NCI-H1048 (cell line): ENCODE data around the gene PCGF1.

ENCODE experiments used
- DNase-seq: peaks from one replicate; lab custom pipeline; 2025; lab: John Stamatoyannopoulos, UW

PCGF1 gene

DNA sequence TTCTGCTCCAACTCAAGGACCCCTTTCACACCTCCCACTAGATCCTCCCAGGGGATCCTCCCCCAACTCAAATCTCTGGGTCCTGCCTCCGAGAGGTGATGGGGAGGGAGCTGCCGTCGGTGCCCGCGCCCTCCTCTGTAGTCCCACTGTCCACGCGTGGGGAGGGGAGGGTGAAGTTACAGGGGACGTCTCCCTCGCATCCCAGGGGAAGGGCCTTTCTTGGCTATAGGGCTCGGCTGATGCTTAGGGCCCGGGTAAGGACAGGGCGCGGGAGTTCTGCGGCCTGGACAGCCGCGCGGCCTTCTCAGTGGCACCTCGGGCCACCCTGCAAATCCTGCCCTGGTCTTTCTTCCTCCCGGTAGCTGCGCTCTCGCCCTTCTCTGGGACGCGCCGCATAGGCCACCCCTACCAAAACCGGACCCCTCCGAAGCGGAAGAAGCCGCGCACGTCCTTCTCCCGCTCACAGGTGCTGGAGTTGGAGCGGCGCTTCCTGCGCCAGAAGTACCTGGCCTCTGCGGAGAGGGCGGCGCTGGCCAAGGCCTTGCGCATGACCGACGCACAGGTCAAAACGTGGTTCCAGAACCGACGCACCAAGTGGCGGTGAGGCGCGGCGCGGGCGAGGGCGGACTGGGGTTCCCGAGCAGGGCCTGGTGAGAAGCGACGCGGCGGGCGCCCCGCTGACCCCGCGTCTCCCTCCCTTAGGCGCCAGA, 7.9 kb upstream of the PCGF1 start:
- no peak for DNase-seq

DNA sequence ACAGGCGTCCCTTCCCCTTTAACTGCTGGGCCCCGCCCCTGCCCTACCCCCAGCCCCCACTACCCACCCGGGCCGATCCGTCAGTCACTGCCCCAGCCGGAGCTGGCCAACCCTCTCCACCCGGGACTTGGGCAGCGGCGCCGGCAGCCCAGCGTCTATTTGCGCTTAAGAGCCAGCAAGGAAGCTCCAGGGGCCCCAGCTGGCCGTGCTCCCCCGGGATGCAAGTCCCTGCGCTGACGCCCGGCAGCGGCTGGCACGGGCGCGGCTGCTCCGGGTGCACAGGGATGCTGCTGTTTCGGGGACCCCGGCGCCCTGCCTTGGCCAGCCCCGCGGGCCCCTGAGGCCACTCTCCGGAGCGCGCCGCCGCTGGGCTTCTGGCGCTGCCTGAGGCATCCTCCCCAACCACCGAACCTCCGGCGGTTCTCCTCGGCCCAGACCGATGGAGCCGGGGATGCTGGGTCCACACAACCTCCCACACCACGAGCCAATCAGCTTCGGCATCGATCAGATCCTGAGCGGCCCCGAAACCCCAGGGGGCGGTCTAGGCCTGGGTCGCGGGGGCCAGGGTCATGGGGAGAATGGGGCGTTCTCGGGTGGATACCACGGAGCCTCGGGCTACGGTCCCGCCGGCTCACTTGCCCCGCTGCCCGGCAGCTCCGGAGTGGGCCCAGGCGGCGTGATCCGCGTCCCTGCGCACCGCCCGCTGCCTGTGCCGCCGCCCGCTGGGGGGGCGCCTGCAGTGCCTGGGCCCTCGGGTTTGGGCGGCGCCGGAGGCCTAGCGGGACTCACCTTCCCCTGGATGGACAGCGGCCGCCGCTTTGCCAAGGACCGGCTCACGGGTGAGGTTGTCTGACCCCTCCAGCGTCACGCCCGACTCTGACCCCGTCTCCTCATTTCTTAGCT, 7.1 kb upstream of the PCGF1 start, which contains the start of gene TLX2:
Gene TLX2 (plus strand): TSS at position 83 of the 903 bp plus-strand sequence. CDS start 357 bp downstream, at position 440.
- DNase-seq = no peak

DNA sequence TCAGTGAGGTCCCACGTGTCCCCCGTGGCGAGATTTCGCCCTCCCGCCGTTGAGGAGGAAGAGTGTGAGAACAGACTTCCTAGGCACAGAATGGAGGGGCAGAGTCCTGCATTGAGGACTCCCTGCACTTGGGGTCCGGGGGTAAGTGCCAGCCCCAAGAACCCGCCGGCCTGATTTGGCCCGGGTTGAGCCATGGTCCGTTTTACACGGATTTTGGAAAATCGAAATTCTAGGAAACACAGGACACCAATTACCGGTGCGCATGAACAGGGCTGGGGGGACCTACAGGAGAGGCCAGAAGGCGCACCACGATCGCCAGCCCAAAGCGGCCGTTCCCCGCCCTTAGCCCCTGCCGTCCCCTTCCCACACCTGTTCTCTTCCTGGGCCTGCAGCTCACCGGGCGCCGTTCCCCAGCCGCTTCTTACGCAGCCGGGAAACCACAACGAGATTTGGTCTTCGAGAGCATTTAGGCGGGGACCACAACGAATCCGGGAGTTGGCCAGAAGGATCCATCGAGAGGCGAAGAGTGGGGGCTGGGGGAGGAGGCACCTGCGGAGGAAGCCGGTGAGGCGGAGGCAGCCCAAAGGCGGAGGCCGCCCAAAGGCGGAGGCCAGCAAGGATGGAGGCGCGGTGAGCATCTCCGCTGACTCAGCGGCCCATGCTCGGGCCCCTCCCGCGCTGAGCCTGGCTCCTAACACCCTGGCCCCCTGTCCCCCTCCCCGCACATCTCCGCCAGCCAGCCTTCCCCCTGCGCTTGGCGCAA, 6.3 kb upstream of the PCGF1 start:
- DNase-seq = peak; percentile 41

DNA sequence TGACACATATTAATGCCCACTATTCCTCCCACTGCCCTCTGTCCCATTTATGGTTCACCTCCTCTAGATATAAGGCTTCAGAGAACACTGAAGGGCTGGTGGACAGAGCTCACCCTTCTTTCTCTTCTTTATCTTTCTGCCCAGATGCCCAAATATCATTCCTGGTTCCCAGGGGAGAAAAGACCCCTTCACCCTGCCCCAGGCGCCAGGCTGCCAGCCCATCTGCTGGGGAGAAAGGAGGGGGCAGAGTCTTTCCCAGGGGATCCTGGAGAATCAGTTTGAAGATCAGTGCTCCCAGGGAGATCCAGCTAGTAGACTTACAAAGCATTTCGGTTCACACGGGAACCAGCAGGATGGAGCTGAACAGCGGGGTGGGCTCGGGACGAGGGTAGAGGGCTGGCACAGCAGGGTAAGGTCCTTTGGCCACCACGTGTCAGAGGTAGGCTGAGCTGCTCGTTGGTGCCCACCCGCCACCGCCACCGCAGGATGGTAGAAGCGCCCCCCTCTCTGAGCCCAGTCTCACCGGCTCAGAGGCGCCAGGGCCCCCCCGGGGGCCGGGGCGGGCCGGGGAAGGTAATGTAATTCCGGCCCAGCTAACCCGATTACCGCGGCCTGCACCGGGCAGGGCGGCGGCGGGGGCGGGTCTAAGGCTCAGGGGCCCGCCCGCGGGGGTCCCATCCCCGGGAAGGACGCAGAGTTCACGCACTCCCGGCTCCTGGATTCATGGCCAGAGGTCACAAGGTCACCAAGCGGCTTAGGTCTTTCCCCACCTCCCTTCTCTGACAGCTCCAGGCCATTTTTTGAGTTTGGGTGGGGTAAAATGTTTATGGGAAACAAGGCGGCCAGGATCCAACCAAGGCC, 5.5 kb upstream of the PCGF1 start:
- DNase-seq = no peak

DNA sequence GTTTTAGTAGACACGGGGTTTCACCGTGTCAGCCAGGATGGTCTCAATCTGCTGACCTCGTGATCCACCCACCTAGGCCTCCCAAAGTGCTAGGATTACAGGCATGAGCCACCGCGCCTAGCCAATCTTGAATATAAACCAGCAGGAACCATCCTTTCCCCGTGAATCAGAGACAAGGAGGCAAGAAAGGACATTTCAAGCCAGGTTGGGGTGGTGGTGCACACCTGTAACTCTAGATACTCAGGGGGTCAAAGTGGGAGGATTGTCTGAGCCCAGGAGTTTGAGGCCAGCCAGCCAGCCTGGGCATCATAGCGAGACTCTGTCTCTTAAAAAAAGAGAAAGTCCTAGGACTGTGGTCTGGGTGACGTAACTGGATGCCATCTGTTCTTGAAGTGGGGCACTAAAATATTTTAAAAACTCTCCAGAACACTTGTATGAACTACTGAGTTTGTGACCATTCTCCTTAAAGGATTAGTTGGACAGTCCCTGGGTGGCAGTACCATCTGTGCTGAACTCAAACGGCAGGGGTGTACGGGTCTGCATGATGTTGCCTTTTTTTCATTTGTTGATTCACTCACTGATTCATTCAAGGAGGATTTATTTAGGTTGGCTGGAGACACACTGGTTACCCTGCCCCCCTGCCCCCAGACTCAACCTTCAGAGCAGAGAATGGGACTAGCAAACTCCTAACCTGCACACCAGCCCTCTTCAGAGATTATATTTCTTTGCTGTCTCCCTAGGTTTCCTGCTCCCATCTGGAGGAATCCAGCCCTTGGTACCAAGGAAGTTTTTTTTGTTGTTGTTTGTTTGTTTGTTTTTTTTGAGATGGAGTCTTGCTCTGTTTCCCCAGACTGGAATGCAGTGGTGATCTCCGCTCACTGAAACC, 3.9 kb upstream of the PCGF1 start:
- DNase-seq = no peak

DNA sequence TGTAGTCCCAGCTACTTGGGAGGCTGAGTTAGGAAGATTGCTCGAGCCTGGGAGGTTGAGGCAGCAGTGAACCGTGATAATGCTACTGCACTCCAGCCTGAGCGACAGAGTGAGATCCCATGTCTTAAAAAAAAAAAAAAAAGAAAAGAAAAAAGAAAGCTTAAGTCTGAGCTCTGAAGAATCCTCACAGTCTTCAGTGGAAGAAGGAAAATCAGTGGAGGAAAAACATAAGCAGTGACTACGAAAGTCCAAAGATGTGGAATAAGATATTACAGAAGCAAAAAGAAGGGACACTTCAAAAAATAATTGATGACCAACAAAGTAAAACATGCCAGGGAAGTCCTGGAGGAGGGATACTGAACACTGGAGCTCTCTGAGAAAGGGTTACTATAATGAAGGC, 2.8 kb upstream of the PCGF1 start:
- no peak for DNase-seq

DNA sequence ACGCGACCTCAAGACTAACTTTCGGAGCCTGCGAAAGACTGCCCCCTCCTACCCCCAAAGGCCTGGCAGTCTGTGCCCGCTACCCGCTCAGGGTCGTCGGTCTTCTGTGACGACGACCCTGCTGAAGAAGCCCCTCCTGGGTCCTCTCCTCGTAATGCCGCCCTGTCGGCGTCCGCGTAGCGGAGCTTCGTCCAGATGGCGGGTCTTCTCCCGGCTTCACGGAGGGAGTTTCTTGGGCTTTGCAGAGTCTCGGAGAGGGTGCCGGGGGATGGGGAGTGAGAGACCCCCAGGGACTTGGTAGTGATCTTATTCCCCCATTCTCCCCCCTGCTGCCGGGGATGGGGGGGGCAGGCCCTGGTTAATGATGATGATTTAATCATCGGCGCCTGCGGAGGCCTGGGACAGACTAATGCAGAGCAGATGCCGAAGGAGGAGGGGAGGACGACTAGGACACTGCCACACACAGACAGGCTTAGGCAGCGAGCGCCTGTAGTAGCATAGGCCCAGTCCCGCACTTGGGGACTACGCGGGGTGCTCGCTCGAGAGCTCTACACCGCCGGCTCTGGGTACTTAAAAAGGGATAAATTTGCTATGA, 528 bp upstream of the PCGF1 start:
- peak; percentile 4 for DNase-seq

DNA sequence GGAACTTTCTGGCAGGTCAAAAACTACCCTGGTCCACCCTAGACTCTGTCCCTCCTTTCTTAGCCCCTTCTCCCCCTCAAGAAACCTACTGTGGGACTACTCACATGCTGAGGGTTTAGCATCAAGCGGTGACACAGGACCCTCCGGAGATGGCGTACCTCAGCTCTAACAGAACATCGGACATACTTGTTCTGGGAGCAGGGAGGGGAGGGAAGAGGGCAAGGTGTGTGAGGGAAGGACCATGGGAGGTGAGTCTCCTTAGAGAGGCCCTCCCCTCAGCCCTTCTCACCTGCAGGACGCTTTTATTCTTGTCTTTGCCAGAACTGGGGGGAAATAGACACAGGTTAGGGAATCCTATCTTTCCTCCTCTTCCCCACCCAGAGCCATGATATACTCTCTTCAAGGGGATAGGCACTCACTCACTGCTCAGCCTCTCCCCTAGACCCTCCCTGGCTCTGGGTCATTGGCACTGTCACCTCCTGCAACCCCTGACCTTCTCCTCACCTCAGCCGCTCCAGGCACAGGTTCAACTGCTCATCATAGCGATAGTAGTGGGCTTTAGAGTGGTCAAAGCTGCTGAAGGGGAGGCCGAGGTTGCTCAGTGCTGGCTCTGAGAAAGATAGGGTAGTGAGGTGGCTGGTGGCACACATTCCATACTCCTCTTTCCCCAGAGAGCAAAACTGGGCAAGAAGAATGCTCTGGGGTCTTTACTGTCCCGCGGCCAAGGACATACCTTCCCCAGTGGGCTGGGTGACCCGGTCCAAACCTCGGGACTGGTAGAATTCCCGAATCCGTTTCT, 1.8 kb downstream of the PCGF1 start:
- DNase-seq = no peak

DNA sequence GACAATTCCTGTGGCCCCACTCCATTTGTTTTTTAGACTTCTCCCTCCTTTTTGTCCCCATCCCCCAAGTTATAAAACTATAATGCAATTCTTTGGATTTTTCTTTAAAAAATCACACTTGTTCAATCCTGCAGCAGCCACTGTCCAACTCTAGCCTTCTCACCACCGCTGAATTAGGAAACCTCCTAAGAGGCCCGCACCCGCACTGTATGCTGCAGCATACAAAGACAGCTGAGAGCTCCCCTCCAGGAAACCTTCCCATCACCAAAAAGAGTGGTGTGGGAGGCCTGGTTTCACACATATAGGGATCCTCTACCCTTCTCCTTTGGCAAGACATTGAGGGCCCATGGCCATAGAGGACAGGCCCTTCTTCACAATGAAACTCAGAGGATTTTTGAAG, 2.9 kb downstream of the PCGF1 start:
- DNase-seq = no peak

DNA sequence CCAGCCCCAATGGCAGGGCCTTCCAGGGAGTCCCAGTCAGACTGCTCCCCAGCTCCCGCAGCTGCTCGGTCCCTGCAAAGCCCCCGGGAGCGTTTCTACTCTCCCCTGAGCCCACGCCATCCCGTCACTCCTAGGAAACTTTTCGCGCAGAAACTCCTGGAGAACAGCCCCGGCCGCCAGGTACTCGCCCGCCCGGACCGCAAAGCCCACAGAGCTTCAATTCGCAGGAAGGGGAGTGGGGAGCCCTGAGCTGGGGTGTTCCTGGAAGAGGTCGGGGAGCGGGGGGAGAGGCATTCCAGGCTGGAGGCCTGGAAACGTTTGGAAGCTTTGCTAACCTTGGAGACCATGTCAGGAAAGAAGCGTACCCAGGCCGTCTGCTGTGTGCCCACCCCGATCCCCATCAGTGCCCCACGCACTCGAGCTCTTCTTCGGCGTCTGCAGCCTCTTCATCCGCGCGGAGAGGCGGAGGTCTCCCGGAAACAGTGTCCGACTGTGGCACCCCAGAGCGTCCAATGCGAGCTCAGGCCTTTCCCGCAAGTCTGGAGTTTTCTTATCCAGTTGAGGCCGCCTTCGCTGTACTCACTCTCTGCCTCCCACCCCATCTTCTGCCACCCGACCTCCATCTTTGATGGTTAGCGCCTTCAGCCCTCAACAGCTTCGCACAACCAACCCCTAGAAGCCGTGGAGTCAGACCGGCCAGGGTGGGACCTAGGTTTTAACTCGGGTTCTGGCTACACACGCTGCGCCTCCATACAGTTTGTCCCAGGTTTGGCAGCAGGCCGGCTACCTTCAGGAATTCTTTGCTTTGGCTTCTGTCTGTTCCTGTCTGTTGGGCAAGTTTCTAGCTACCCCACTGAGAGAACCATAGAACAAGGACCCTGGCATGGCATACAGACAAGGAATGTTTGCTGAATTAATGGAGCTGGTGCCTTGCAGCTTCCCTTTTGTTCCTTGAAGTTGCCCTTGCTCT, 3.7 kb downstream of the PCGF1 start:
- DNase-seq = no peak

DNA sequence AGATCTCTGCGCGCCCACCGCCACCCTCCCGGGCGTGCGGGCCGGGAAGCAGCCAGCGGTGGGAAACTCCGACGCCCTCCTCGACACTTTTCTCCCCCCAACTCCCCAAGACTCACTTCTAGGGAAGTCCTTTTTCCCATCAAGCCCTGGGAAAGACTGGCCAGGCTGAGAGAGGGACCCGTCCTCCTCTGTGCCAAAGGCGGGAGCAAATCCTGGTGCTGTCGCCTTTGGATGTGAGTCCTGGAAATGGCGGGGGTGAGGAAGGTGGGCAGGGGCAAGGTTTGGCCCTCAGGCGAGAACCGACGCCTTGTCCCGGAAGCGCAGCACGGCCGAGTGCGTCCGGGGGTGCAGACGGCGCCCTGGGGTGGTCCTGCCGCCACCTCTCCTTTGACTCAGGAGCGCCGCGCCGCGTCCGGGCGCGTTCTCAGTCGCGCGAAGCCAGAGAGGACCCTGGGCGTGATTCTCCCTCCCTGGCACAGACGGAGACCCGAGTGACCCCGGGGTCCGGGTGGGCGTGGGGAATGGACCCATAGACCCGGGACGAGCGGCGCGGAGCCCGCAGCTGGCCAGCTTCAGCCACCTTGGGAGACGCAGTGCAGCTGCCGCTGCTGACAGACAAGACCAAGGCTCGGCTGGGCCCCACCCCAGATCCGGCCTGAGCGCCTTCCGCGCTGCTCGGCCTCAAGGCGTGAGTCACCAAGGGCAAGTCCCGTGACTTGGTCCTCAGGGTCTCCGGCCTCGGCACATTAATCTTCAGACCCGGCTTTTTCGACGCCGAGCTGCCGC, 4.6 kb downstream of the PCGF1 start:
- no peak for DNase-seq

DNA sequence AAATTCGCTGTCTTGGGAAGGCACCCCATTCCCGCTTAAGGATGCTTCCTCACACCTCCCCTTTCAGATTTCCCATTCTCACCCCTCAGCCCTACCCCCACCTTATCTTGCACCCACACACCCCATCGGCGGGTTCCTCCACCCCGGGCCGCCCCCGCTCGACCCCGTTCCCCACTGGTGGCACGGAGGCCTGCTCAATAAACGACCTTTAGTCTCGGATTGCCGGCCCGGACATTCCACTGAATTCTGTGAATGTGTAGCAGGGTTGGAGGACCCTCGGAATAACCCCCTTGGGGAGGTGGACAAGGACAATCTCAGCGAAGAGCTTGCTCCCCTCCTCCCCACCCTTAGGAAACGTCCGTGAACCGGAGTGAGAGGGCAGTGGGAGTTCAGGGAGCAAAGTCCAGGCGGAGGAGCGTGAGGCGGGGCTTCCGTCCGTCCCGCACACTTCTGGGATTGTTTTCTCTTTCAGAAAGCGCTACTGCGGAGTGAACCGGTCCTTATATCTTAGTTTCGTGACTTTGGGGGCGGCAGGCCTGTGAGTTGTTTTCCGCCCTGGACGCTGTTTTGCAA, 5.3 kb downstream of the PCGF1 start:
- DNase-seq = no peak

DNA sequence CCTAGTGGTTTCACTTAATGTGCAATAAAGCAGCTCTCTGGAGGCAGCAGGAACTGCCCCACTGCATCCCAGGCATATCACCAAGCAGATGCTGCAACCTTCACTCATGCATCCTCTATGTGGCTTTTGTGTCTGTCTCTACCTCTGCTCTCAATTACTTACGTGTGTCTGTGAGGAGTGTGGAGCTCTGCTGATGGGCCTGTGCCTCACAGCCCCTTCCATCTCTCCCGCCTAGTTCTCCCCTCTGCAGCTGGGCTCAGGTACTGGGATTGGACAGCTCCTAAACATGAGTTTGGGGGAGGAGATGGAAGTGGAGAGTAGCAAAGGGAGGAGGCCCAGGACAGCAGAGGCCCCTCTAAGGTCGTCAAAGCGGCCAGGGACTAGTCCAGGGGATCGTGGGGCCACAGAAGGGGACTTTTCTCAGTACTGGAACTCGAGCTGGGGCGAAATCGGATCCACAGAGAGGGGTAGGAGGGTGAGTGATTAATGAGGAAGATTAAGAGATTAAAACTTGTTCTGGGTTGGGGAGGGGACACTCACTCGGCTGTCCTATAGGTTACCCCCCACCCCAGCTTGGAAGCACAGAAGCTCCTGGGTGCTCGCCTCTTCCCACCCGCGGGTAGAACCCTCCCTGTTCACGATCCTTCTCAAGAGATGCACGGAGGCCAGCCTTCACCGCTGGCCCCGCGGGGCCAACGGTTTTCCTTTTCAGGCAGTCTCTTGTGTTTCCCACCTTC, 6.0 kb downstream of the PCGF1 start:
- no peak for DNase-seq

DNA sequence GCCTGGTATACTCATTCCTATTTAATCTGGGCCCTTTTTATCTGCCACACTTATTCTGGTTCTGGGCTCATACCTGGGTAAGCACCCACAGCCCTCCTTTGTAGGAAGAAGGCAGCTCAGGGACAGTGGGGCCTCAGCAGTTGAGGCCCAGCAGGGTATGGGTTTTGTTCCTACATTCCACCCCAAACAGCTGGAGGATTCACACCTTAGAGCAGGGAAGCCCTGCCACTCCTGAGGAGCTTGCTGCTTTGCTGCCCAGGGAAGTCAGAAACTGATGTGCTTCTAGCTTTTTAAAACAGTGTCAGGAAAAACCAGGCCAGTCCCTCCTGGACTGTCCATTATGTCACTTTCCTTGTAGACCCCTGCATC, 6.9 kb downstream of the PCGF1 start:
- no peak for DNase-seq

DNA sequence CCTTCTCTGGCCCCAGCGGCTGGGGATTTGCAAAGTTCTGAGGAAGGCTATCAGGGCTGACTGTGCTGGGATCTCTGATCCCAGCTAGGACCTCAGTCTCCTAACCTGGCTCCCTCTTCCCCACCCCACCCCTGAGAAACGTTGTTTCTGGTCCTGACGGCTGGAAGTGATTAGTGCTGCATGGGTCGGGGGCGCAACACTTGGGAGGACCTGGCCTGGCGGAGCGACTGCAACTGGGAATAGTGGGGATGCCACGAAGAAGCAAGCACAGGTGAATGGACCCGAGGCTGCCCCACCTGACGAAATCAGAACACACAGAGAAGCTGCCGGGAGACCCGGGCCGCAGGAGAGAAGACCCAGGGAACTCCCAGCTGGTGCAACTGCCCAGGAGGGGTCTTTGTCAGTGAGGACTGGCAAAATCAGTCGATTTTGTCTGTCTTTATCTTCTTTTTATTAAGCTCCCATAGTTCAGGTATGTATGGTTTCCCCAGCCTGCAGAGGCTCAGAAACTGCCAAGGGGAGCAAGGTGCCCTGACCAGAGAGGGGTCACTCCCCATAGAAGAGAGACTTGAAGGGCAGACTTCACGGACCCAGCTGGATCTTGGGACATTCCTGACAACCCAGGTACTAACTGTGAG, 7.4 kb downstream of the PCGF1 start:
- no peak for DNase-seq
